Measurements from ENCODE around the gene KLRC3.
"Not testable (repeated sequence)": the region's sequence is repeated elsewhere in the genome, so short reads cannot be mapped to it uniquely, and the experiment has no call there.

The KLRC3 gene

GRCh38 chr12:10369557-10370415 is 50.6 kb downstream of the KLRC3 start:
- DNase-seq = no peak

GRCh38 chr12:10368206-10369171 is 51.9 kb downstream of the KLRC3 start:
- DNase-seq = peak in 7 of 56 donors; percentile 32 to 49 (median 41)

GRCh38 chr12:10367714-10368113 is 52.7 kb downstream of the KLRC3 start:
- not testable (repeated sequence) for DNase-seq

- DNase-seq = peak in 1 of 56 donors; percentile 16
Observed at GRCh38 chr12:10366875-10367274, 53.5 kb downstream of the KLRC3 start.

GRCh38 chr12:10365696-10366405 is 54.5 kb downstream of the KLRC3 start:
- peak in 2 of 56 donors; percentile 46 to 73 for DNase-seq

GRCh38 chr12:10364815-10365622 is 55.4 kb downstream of the KLRC3 start:
- peak in 41 of 56 donors; percentile 24 to 81 (median 53) for DNase-seq

- DNase-seq = peak in 37 of 56 donors; percentile 34 to 81 (median 65)
Observed at GRCh38 chr12:10363914-10364814, 56.2 kb downstream of the KLRC3 start.

- no peak for DNase-seq
Observed at GRCh38 chr12:10363658-10363913, 56.8 kb downstream of the KLRC3 start.

GRCh38 chr12:10362828-10363657 is 57.4 kb downstream of the KLRC3 start:
- DNase-seq = no peak

- no peak for DNase-seq
Observed at GRCh38 chr12:10362325-10362724, 58.1 kb downstream of the KLRC3 start.
